GM23338 (cell line): ENCODE measurements around the gene GALNT5.

Experiments used
- CTCF ChIP-seq, 2 experiments: fragments of 200-600 bp in 1 of 2; sonication (generic) in 1 of 2; conservative IDR thresholded peaks; 2 replicates each; pipeline versions ENCODE4 v1.5.1 to v1.6.1; 2016 to 2017; ENCODE audit warnings: antibody characterized with exemption in 2 of 2, low read depth in 2 of 2, mild to moderate bottlenecking in 2 of 2, moderate library complexity in 1 of 2
- EZH2 ChIP-seq: fragments of 200-600 bp; sonication (generic); IDR thresholded peaks from one replicate; pipeline ENCODE4 v1.8.0; 2017; ENCODE audit warnings: antibody characterized with exemption, mild to moderate bottlenecking, low read depth; ENCODE audit not compliant: unreplicated experiment

GRCh38 chr2:157333304-157334047 is 76.0 kb downstream of the GALNT5 start:
- TF ChIP-seq CTCF (conservative IDR thresholded peaks at IDR 0.05; ENCODE audit: low read depth in 2 of 2) (no peak), EZH2 (no peak)
